ENCODE results near the gene WWC2. TPM values are rescaled to one million over a fixed set of nuclear protein-coding genes. Genes with fewer than 3 reads are reported as not detected.

WWC2 gene
- total RNA-seq, 1 donor from 2014 or later = 39.6 TPM

DNA sequence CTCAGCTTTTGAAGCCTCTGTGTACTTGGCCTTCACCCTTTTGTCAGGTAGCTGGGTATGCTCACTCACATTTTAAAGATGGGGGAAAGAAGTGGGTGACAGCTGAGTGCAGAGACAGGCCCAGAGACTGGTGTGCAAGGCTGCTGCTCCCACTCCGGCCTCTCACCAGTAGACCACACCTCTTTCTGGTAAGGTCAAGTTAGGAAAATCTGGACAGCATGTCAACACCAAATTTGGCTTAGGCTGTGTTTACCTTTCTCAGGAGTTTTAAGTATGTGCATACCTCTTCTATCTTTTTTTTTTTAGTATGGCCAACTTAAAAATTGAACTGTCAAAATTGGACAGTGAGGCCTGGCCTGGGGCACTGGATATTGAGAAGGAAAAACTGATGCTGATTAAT lies 154.4 kb downstream of the WWC2 start:
- Histone ChIP-seq H3K9me3 (ENCODE audit: low read depth) (no peaks in the 10 kb centered on the region), H3K27ac (no peak overlapping the region), H2AFZ (replicated peaks) (no peak overlapping the region), H4K20me1 (ENCODE audit: low read depth) (no peaks in the 10 kb centered on the region), H3K79me2 (ENCODE audit: low read depth) (no peaks in the 10 kb centered on the region), H3K9ac (no peak overlapping the region), H3K4me2 (no peak overlapping the region), H3K36me3 (no peaks in the 10 kb centered on the region), H3K4me1 (no peaks in the 10 kb centered on the region), H3K4me3 (no peak overlapping the region), H3F3A (ENCODE audit: low read depth) (peaks cover 6% of the 10 kb centered on the region), H3K27me3 (no peaks in the 10 kb centered on the region)
- TF ChIP-seq CTCF (IDR thresholded peaks at IDR 0.05) (no peak), EZH2 (IDR thresholded peaks at IDR 0.05) (no peak), EZH2phosphoT487 (IDR thresholded peaks at IDR 0.05) (no peak)
- Mint-ChIP-seq H3K36me3 (peaks cover 3% of the 10 kb centered on the region), H3K9me3 (no peaks in the 10 kb centered on the region), H3K27ac (no peak overlapping the region), H3K4me1 (no peaks in the 10 kb centered on the region), H3K27me3 (ENCODE audit: insufficient read depth, low read depth) (peaks cover 3% of the 10 kb centered on the region), H3K4me3 (no peak overlapping the region)
- no peak for DNase-seq (ENCODE audit: low spot score)

DNA sequence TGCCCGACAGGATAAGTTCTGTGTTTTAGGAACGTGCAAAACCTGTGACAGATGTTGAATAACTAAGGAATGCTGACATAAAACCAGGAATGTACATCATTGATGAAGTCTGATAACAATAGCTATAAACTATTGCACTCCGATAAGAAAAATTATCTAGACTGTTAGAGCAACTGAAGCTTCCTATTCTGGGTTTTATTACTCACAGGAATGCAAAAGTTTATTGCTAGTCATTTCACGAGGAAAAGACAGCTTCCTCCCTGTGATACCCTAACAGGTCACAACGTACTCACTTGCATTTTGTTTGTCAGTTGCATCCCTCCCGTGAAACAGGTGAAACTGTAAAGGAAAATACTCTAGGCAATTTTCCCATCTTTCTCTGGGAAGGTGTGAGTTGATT lies 155.1 kb downstream of the WWC2 start:
- H3K9me3 Mint-ChIP-seq = no peaks in the 10 kb centered on the region

DNA sequence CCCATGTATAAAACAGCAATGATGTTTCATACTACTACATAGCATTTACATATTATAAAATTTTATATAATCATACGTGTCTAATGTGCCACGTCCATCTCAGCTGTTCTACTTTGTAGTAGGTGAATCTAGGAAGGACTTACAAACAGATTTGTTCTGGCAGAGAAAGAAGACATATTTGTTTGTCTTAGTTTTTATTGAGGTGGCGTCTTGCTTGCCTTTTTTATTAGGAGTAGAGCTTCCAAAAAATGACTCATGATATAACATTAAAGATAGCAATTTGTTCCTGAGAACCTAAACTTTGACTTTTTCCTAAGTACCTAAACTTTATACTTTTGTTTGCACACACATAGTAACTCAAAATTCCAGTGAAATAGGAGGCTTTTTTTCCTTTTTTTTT lies 156.4 kb downstream of the WWC2 start:
- Histone ChIP-seq H3K36me3 (no peaks in the 10 kb centered on the region), H2AFZ (replicated peaks) (no peak overlapping the region), H3F3A (ENCODE audit: low read depth) (peaks cover 6% of the 10 kb centered on the region), H4K20me1 (ENCODE audit: low read depth) (no peaks in the 10 kb centered on the region), H3K9me3 (ENCODE audit: low read depth) (no peaks in the 10 kb centered on the region), H3K79me2 (ENCODE audit: low read depth) (no peaks in the 10 kb centered on the region), H3K4me2 (no peak overlapping the region), H3K4me3 (no peak overlapping the region), H3K4me1 (no peaks in the 10 kb centered on the region), H3K9ac (no peak overlapping the region), H3K27me3 (no peaks in the 10 kb centered on the region), H3K27ac (no peak overlapping the region)
- Mint-ChIP-seq H3K4me3 (no peak overlapping the region), H3K27ac (no peak overlapping the region), H3K9me3 (no peaks in the 10 kb centered on the region), H3K36me3 (peaks cover 3% of the 10 kb centered on the region), H3K27me3 (ENCODE audit: insufficient read depth, low read depth) (peaks cover 3% of the 10 kb centered on the region), H3K4me1 (no peaks in the 10 kb centered on the region)
- DNase-seq (ENCODE audit: low spot score) = no peak
- TF ChIP-seq EZH2phosphoT487 (IDR thresholded peaks at IDR 0.05) = no peak
- TF ChIP-seq EZH2 (IDR thresholded peaks at IDR 0.05) = no peak
- no peak for TF ChIP-seq CTCF (IDR thresholded peaks at IDR 0.05)

More for the DNA sequence above, 155.1 kb downstream of the WWC2 start:
- Histone ChIP-seq H4K20me1 (ENCODE audit: low read depth) (no peaks in the 10 kb centered on the region), H3K9me3 (ENCODE audit: low read depth) (no peaks in the 10 kb centered on the region), H3K27ac (no peak overlapping the region), H3K4me1 (no peaks in the 10 kb centered on the region), H3K9ac (no peak overlapping the region), H2AFZ (replicated peaks) (no peak overlapping the region), H3K27me3 (no peaks in the 10 kb centered on the region), H3F3A (ENCODE audit: low read depth) (peaks cover 6% of the 10 kb centered on the region), H3K79me2 (ENCODE audit: low read depth) (no peaks in the 10 kb centered on the region), H3K4me3 (no peak overlapping the region), H3K36me3 (no peaks in the 10 kb centered on the region), H3K4me2 (no peak overlapping the region)
- Mint-ChIP-seq H3K4me1 (no peaks in the 10 kb centered on the region), H3K27ac (no peak overlapping the region), H3K36me3 (peaks cover 3% of the 10 kb centered on the region), H3K27me3 (ENCODE audit: insufficient read depth, low read depth) (peaks cover 3% of the 10 kb centered on the region), H3K4me3 (no peak overlapping the region)
- no peak for TF ChIP-seq EZH2phosphoT487 (IDR thresholded peaks at IDR 0.05)
- no peak for TF ChIP-seq CTCF (IDR thresholded peaks at IDR 0.05)
- no peak for TF ChIP-seq EZH2 (IDR thresholded peaks at IDR 0.05)
- DNase-seq (ENCODE audit: low spot score) = no peak
